ENCODE results near the gene PNKP.

Gene PNKP

GRCh38 chr19:49877020-49877878 lies 9.9 kb upstream of the PNKP start, which contains the start of the genes AKT1S1 and TBC1D17:
Gene AKT1S1 (minus strand): TSS chr19:49877355. CDS start chr19:49873295, 4,060 bp downstream.
Gene TBC1D17 (plus strand): TSS chr19:49877702. CDS start chr19:49877724, 22 bp downstream.
- Histone ChIP-seq H3K4me3 (ENCODE audit: low read length, poor library complexity, severe bottlenecking) (peak within 1 kb of the TSS; percentile 95), H3K79me2 (ENCODE audit: insufficient read depth, low read length) (peaks cover 34% of the 10 kb centered on the region), H3K4me1 (ENCODE audit: insufficient read depth, low read length, poor library complexity, severe bottlenecking) (peaks cover 24% of the 10 kb centered on the region), H3F3A (ENCODE audit: low read depth) (no peaks in the 10 kb centered on the region), H2AFZ (ENCODE audit: low read length) (peak within 1 kb of the TSS; percentile 90), H4K20me1 (ENCODE audit: insufficient read depth, low read length, poor library complexity, severe bottlenecking) (peaks cover 11% of the 10 kb centered on the region), H3K9me2 (replicated peaks; ENCODE audit: low read depth, low read length) (no peaks in the 10 kb centered on the region), H3K9ac (ENCODE audit: low read depth, low read length, poor library complexity, severe bottlenecking) (peak within 1 kb of the TSS; percentile 91), H3K27me3 (ENCODE audit: insufficient read depth, low read length, poor library complexity, severe bottlenecking) (no peaks in the 10 kb centered on the region), H3K9me3 (ENCODE audit: insufficient read depth, low read depth, low read length) (no peaks in the 10 kb centered on the region), H3K36me3 (ENCODE audit: insufficient read depth, low read length) (peaks cover 5% of the 10 kb centered on the region; the same call in 1 of the 2 replicates), H3K4me2 (ENCODE audit: low read depth, low read length, poor library complexity, severe bottlenecking) (peak within 1 kb of the TSS; percentile 99)
- TF ChIP-seq EZH2phosphoT487 (IDR thresholded peaks at IDR 0.05; ENCODE audit: borderline replicate concordance) (no peak), CTCF (conservative IDR thresholded peaks at IDR 0.05; ENCODE audit: low read length) (no peak)

- peaks cover 34% of the 10 kb centered on the region for H3K79me2 ChIP-seq (ENCODE audit: insufficient read depth, low read length)
Observed at GRCh38 chr19:49876422-49877019, 9.1 kb upstream of the PNKP start.

More at GRCh38 chr19:49876422-49877019, 9.1 kb upstream of the PNKP start:
- no peak for TF ChIP-seq CTCF (conservative IDR thresholded peaks at IDR 0.05; ENCODE audit: low read length)
- no peak for TF ChIP-seq EZH2phosphoT487 (IDR thresholded peaks at IDR 0.05; ENCODE audit: borderline replicate concordance)
- Histone ChIP-seq H3K4me2 (ENCODE audit: low read depth, low read length, poor library complexity, severe bottlenecking) (peak overlapping the region; percentile 99), H2AFZ (ENCODE audit: low read length) (peak overlapping the region; percentile 90), H3K4me3 (ENCODE audit: low read length, poor library complexity, severe bottlenecking) (peak overlapping the region; percentile 95), H4K20me1 (ENCODE audit: insufficient read depth, low read length, poor library complexity, severe bottlenecking) (peaks cover 11% of the 10 kb centered on the region), H3K9me2 (replicated peaks; ENCODE audit: low read depth, low read length) (no peaks in the 10 kb centered on the region), H3K9me3 (ENCODE audit: insufficient read depth, low read depth, low read length) (no peaks in the 10 kb centered on the region), H3K36me3 (ENCODE audit: insufficient read depth, low read length) (peaks cover 5% of the 10 kb centered on the region; the same call in 1 of the 2 replicates), H3K27me3 (ENCODE audit: insufficient read depth, low read length, poor library complexity, severe bottlenecking) (no peaks in the 10 kb centered on the region), H3K4me1 (ENCODE audit: insufficient read depth, low read length, poor library complexity, severe bottlenecking) (peaks cover 24% of the 10 kb centered on the region), H3K9ac (ENCODE audit: low read depth, low read length, poor library complexity, severe bottlenecking) (peak overlapping the region; percentile 91), H3F3A (ENCODE audit: low read depth) (no peaks in the 10 kb centered on the region)
